ENCODE measurements around the gene CCDC122.

GRCh38 chr13:43787518-43787891, 92.0 kb downstream of the CCDC122 start:
- TF ChIP-seq EZH2 (IDR thresholded peaks at IDR 0.05), result no peak
- no peak for TF ChIP-seq POLR2AphosphoS5 (IDR thresholded peaks at IDR 0.05; ENCODE audit: borderline replicate concordance, low read depth, low read length)
- no peak for TF ChIP-seq FOXP2 (optimal IDR thresholded peaks at IDR 0.05; ENCODE audit: control extremely low read depth, extremely low read length, insufficient read depth)
